Adrenal gland (tissue), 5 donors: ENCODE data around the gene HDLBP.

Source experiments
- POLR2A ChIP-seq, 2 donors: fragments of 450-650 bp; IDR thresholded peaks; one replicate each; pipeline ENCODE4 v1.6.1; 2017; ENCODE audit warnings: antibody characterized with exemption in 2 of 2, mild to moderate bottlenecking in 2 of 2, moderate library complexity in 1 of 2
- TF ChIP-seq, protein P1 (sequence below), 6 experiments: fragments of 450-650 bp in 4 of 6; fragments of 200-600 bp in 2 of 6; sonication (generic) in 1 of 6; IDR thresholded peaks; 1 replicate in 5 of 6; 2 replicates in 1 of 6; pipeline versions ENCODE4 v1.5.1 to v1.8.0; 2016 to 2021; ENCODE audit warnings: antibody characterized with exemption in 6 of 6, mild to moderate bottlenecking in 2 of 6, moderate library complexity in 1 of 6
- donor health status: DM: no; HTN: no; CAD: no.

DNA sequence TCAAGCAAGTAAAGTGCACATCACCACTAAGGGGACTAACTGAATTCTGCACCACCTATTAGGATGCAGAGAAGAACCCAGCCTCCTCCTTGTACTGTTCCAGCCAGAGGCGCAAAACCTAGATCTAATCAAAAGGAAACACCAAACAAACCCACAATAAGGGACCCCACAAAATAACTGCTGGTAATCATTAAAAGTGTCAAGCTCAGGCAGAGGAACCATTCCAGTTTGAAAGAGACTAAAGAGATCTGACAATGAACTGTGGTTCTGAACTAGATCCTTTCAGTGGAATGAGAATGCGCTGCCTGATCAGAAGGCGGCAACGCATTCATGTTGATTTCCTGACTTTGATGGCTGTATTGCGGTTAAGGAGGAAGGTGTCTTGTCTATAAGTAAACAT, 16.8 kb downstream of the HDLBP start:
- TF ChIP-seq, protein P1, sequence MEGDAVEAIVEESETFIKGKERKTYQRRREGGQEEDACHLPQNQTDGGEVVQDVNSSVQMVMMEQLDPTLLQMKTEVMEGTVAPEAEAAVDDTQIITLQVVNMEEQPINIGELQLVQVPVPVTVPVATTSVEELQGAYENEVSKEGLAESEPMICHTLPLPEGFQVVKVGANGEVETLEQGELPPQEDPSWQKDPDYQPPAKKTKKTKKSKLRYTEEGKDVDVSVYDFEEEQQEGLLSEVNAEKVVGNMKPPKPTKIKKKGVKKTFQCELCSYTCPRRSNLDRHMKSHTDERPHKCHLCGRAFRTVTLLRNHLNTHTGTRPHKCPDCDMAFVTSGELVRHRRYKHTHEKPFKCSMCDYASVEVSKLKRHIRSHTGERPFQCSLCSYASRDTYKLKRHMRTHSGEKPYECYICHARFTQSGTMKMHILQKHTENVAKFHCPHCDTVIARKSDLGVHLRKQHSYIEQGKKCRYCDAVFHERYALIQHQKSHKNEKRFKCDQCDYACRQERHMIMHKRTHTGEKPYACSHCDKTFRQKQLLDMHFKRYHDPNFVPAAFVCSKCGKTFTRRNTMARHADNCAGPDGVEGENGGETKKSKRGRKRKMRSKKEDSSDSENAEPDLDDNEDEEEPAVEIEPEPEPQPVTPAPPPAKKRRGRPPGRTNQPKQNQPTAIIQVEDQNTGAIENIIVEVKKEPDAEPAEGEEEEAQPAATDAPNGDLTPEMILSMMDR (IDR thresholded peaks at IDR 0.05): no peak
- no peak for TF ChIP-seq POLR2A (IDR thresholded peaks at IDR 0.05)
